K562 (cell line): ENCODE measurements around the gene PTPRM.

ENCODE experiments used
- CTCF ChIP-seq, 3 experiments: IDR thresholded peaks in 2 of 3; conservative IDR thresholded peaks in 1 of 3; 2 replicates each; pipeline ENCODE4 v1.5.1; 2011 to 2012; ENCODE audit warnings: low read length in 3 of 3, mild to moderate bottlenecking in 3 of 3, control low read depth in 2 of 3, improper control_type of control experiment in 1 of 3, inconsistent platforms in 1 of 3, low read depth in 1 of 3, mixed read lengths in 1 of 3, moderate library complexity in 1 of 3; ENCODE audit not compliant: insufficient read depth in 2 of 3
- MYNN ChIP-seq, 2 experiments: sonication (generic); formaldehyde crosslinking in 1 of 2; IDR thresholded peaks; 2 replicates each; pipeline versions ENCODE4 v1.5.0 to v1.6.1; 2016 to 2020; ENCODE audit warnings: antibody characterized with exemption in 1 of 2, missing genetic modification reagents in 1 of 2
- RNF2 ChIP-seq: sonication (generic); IDR thresholded peaks from 2 replicates; pipeline ENCODE4 v1.6.1; 2016
- SMC3 ChIP-seq: conservative IDR thresholded peaks from 2 replicates; pipeline ENCODE4 v1.6.1; 2011; ENCODE audit warnings: low read depth, low read length, improper control_type of control experiment; ENCODE audit not compliant: insufficient read depth
- TBP ChIP-seq: optimal IDR thresholded peaks from 2 replicates; pipeline ENCODE3; 2011; ENCODE audit warnings: low read depth, low read length, improper control_type of control experiment
- USF2 ChIP-seq: sonication (generic); formaldehyde crosslinking; IDR thresholded peaks from 2 replicates; pipeline ENCODE4 v1.5.0; 2020; ENCODE audit warnings: missing genetic modification reagents
- ZNF644 ChIP-seq: fragments of 200-800 bp; sonication (Bioruptor generic); IDR thresholded peaks from 2 replicates; pipeline ENCODE4 v1.6.1; 2016; ENCODE audit warnings: low read depth, missing genetic modification characterization, missing compliant biosample characterization

DNA sequence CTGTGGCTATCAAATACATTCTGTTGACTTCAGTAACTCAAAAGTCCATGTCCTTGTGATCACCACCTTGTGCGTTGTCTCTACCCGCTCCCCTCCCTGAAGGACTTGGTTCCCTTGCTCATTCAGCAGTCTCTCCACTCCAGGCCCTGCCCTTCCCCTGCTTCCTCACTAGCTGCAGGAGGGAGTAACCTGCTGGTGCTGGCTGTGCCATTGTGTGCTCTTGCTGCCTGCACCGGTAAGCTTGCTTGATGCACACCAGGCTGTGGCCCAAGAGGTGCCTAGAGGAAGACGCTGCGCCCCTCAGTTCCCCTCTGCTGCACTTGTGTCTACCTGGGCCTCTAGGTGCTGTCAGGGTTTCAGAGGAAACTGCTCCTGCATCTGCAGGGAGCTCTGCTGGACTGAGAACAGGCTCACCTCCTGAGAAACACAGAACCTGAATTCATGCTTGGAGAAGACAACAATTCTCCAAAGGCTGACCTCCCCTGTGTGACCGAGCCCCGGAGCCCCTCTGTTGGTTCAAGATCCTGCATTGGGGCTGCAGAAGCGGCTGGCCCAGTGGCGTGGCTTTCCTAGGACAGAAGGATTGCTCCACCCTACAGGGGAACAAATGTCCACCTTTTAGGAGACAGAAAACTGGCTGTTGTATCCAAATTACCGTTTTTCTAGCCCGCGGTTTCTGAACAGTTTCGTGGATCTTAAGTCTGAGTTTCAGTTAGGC is 33.6 kb downstream of the PTPRM start:
- TF ChIP-seq TBP (no peak), USF2 (CRISPR knock-in tag) (no peak), MYNN (IDR thresholded peaks at IDR 0.05) (no peak), MYNN (CRISPR knock-in tag; IDR thresholded peaks at IDR 0.05) (no peak), CTCF (IDR thresholded peaks at IDR 0.05 in 2 of 3, conservative IDR thresholded peaks at IDR 0.05 in 1 of 3; ENCODE audit: insufficient read depth in 2 of 3, low read depth in 1 of 3, low read length in 3 of 3) (no peak), SMC3 (no peak), ZNF644 (tag) (no peak), RNF2 (no peak)
